Adrenal gland (tissue), 12 donors: ENCODE data around the gene ADM2. TPM values are rescaled to one million over a fixed set of nuclear protein-coding genes. Genes with fewer than 3 reads are reported as not detected.

Experiments used
- DNase-seq, 7 donors: peaks; one replicate each; pipeline ENCODE4 v3.0.0-alpha.2; 2019 to 2020
- H3K27ac ChIP-seq, 5 donors: fragments of 200-600 bp; sonication (generic) in 4 of 5; 1 replicate in 3 of 5; 2 replicates in 2 of 5; pipeline versions ENCODE4 v1.5.1 to v1.8.0; 2016 to 2020; ENCODE audit warnings: mild to moderate bottlenecking in 1 of 5
- H3K27me3 ChIP-seq: fragments of 200-600 bp; 2 replicates; pipeline ENCODE4 v1.8.0; 2021
- H3K36me3 ChIP-seq, 2 donors: fragments of 200-600 bp; replicated peaks in 1 of 2; 1 replicate in 1 of 2; 2 replicates in 1 of 2; pipeline versions ENCODE4 v1.5.1 to v1.8.0; 2018 to 2022
- H3K4me1 ChIP-seq, 2 donors: fragments of 200-600 bp; replicated peaks in 1 of 2; 1 replicate in 1 of 2; 2 replicates in 1 of 2; pipeline versions ENCODE4 v1.5.1 to v1.8.0; 2018 to 2021
- H3K4me3 ChIP-seq, 4 donors: fragments of 200-600 bp; sonication (generic) in 3 of 4; one replicate each; pipeline ENCODE4 v1.5.1; 2016 to 2018
- H3K9me3 ChIP-seq, 3 donors: fragments of 200-600 bp; sonication (generic) in 1 of 3; replicated peaks in 1 of 3; 1 replicate in 2 of 3; 2 replicates in 1 of 3; pipeline versions ENCODE4 v1.5.1 to v1.8.0; 2016 to 2021
- POLR2A ChIP-seq, 2 donors: fragments of 450-650 bp; IDR thresholded peaks; one replicate each; pipeline ENCODE4 v1.6.1; 2017; ENCODE audit warnings: antibody characterized with exemption in 2 of 2, mild to moderate bottlenecking in 2 of 2, moderate library complexity in 1 of 2
- WGBS, 4 donors: extraction: QIAGEN DNeasy Blood & Tissue Kit in 2 of 4; methylation state at CpG; one replicate each; pipeline versions ENCODE4 v1.1.5 to v1.1.7; 2013 to 2017; 5-methylcytosine and 5-hydroxymethylcytosine counted together
- intact Hi-C, 2 donors: fragments of 100-400 bp; cut with DNase I; formaldehyde crosslinking; loops; one replicate each; pipeline versions ENCODE4 v1.14.1 to v1.15.0; 2022 to 2023
- polyA plus RNA-seq, 3 donors: library from polyadenylated mRNA; stranded (reverse); fragments of 200-250 nt in 2 of 3; fragments of 350-450 nt in 1 of 3; fragmentation: Illumina TruSeq in 1 of 3; extraction: RNeasy Lipid Tissue Mini Kit (QIAGEN cat#74804) in 1 of 3; gene quantifications; one replicate each; pipeline ENCODE4 v1.2.3, GENCODE V29; 2013 to 2014
- total RNA-seq, 9 donors: library from RNA; depleted of rRNA in 4 of 9; stranded (reverse); fragments of >200 nt in 4 of 9; fragments of 120-200 nt in 1 of 9; fragmentation: NEBNext Ultra II Directional in 1 of 9; extraction: Animal tissue kit (Norgen Biotek cat#: 25700) in 1 of 9; gene quantifications; one replicate each; pipeline versions ENCODE4 v1.1.0 to v1.2.4, GENCODE V29; 2013 to 2023
- TF ChIP-seq, protein P1 (sequence below), 6 experiments: fragments of 450-650 bp in 4 of 6; fragments of 200-600 bp in 2 of 6; sonication (generic) in 1 of 6; IDR thresholded peaks; 1 replicate in 5 of 6; 2 replicates in 1 of 6; pipeline versions ENCODE4 v1.5.1 to v1.8.0; 2016 to 2021; ENCODE audit warnings: antibody characterized with exemption in 6 of 6, mild to moderate bottlenecking in 2 of 6, moderate library complexity in 1 of 6
- donor health status: healthy with polysubstance abuse.
- donor health status: Bipolar disorder and iron deficiency.
- donor health status: DM: yes; HTN: yes; CAD: no.
- donor health status: DM: no; HTN: no; CAD: no.
- donor health status: DM: no; HTN: no; CAD: no.
- donor health status: DM: yes; HTN: yes; CAD: no.

ADM2 gene
- total and polyA plus RNA-seq, 12 donors: 0.07 to 0.54 (median 0.25) TPM; not detected in 5

DNA sequence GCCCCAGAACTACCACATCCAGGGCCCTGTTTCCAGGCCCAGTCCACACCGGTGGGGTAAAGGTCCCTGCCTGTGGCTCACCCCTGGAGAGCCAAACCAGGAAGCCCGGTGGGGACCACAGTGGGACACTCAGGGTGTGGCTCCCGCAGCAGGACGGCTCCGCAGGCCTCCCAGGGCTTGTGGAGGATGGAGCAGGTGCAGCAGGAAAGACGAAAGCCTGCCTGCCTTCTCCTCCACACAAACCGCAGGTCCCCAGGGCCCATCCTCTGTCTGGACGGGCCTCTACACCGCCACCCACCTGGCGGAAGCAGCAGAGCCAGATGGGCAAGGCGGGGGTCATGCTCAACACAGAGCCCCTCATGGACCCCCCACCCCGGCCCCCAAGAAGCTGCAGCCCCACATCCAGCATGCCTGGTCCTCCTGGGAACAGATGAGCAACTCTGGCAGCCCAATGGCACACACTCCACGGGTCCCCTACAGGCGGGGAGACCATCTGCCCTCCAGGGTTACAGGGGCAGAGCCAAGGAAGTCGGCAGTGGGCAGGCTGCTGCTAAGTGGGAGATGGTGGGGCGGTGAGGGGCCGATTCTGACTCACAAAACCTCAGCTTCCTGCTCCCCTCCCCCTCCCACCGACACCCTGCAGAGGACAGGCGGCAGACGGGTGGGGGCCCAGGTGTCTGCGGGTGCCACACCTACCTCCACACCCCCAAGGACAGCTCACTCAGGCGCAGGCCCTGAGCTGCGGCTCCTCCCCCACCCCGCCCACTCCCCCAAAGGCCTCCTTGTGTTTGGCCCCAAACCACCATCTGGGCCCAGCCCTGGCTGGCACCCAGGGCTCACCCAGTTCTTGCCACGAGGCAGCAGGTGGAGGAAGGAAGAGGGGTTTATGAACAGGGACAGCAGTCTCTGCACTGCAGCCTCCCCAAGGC lies 11.7 kb upstream of the ADM2 start:
- Histone ChIP-seq H3K4me1 (peaks cover 30 to 50% of the 10 kb centered on the region in 2 donors), H3K4me3 (no peak overlapping the region), H3K27ac (peak overlapping the region in 1 of 5 donors; percentile 78), H3K9me3 (no peaks in the 10 kb centered on the region), H3K36me3 (peaks cover 0 to 34% of the 10 kb centered on the region in 2 donors), H3K27me3 (no peaks in the 10 kb centered on the region)
- intact Hi-C loops: no loop called here
- TF ChIP-seq, protein P1, sequence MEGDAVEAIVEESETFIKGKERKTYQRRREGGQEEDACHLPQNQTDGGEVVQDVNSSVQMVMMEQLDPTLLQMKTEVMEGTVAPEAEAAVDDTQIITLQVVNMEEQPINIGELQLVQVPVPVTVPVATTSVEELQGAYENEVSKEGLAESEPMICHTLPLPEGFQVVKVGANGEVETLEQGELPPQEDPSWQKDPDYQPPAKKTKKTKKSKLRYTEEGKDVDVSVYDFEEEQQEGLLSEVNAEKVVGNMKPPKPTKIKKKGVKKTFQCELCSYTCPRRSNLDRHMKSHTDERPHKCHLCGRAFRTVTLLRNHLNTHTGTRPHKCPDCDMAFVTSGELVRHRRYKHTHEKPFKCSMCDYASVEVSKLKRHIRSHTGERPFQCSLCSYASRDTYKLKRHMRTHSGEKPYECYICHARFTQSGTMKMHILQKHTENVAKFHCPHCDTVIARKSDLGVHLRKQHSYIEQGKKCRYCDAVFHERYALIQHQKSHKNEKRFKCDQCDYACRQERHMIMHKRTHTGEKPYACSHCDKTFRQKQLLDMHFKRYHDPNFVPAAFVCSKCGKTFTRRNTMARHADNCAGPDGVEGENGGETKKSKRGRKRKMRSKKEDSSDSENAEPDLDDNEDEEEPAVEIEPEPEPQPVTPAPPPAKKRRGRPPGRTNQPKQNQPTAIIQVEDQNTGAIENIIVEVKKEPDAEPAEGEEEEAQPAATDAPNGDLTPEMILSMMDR (IDR thresholded peaks at IDR 0.05): no peak
- no peak for TF ChIP-seq POLR2A (IDR thresholded peaks at IDR 0.05)
- DNase-seq: peak in 6 of 7 donors; percentile 38 to 79 (median 57)
- 46 to 71% (median 54%) methylated on average over 5 to 25 of the region's 25 CpGs for WGBS, 4 donors

DNA sequence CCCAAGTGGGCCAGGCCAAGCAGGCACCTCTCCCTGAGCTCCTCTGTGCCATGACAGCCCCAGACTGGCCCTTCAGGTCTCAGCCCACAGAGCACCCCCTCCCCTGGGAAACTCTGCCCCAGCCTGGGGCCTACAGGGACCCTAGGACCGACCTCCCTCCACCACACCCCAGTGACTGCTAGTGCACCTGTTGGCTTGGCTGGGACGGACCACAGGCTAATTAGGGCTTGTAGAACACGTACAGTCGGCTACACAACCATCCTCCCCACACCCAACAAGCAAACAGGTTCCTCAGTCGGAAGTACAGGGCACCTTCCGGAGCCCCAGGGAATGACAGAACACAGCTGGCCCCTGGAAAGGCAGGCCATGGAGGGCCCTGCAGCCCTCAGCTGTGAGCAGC lies 10.9 kb upstream of the ADM2 start:
- Histone ChIP-seq H3K27ac (peak overlapping the region in 1 of 5 donors; percentile 78), H3K4me3 (no peak overlapping the region), H3K4me1 (peaks cover 30 to 55% of the 10 kb centered on the region in 2 donors), H3K36me3 (peaks cover 0 to 26% of the 10 kb centered on the region in 2 donors), H3K27me3 (no peaks in the 10 kb centered on the region), H3K9me3 (no peaks in the 10 kb centered on the region)
- intact Hi-C loops: no loop called here
- no peak for DNase-seq
- no peak for TF ChIP-seq POLR2A (IDR thresholded peaks at IDR 0.05)
- TF ChIP-seq, protein P1 (IDR thresholded peaks at IDR 0.05): no peak
- 72 to 82% (median 80%) methylated on average over 2 to 6 of the region's 6 CpGs for WGBS, 4 donors

DNA sequence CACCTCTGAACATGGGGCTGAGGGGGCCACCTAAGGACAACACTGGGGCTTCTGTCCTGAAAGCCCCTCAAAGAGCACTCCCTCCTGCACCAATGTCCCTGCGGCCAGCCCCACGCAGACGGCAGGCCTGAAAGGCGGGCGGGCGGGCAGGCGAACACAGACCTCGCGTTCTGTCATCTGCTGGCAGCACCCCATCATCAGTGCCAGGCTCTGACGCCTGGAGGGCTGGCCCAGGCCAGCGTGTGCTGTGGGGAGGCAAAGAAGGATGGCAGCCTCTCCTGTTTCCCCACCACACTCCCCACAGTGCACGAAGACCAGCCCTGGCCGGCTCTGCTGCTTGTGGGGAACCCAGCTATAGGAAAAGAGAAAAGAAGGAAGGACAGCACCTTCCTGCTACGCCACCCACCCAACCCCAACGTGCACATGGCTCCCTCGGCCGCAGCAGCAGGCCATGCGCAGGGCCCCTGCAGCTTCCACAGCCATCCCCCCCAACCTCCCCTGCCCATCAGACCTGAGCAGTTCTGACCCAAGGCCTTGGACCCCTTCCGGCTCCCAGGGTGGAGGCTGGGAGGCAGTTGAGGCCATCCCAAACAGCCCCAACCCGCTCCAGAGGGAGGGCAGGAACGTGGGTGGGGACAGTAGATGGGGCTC lies 10.0 kb upstream of the ADM2 start:
- DNase-seq: peak in 1 of 7 donors; percentile 82
- TF ChIP-seq POLR2A (IDR thresholded peaks at IDR 0.05): no peak
- TF ChIP-seq, protein P1 (IDR thresholded peaks at IDR 0.05): no peak
- intact Hi-C loops: no loop called here

DNA sequence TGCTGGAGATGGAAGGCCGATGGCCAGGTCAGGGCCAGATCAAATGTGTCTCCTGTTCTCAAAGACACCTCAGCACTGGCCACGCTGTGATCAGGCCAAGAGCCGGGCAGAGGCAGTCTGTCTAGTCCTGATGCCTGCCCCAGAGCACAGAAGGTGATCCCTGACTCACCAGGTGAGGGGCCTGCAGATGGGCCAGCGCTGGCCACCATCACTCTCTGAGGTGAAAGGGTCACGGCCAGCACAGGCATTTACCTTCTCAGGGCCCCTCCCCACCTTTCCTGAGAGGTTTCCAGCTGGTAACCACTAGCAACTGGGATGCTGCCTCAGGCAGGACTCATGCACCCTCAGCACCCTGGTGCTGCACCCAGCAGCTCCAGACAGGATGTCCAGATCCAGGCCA lies 9.4 kb upstream of the ADM2 start:
- H3K4me3 ChIP-seq: no peak overlapping the region
- H3K36me3 ChIP-seq: peaks cover 0 to 11% of the 10 kb centered on the region in 2 donors
- no peaks in the 10 kb centered on the region for H3K9me3 ChIP-seq
- no peaks in the 10 kb centered on the region for H3K27me3 ChIP-seq
- peaks cover 30 to 56% of the 10 kb centered on the region in 2 donors for H3K4me1 ChIP-seq
- H3K27ac ChIP-seq: peak overlapping the region in 1 of 5 donors; percentile 78
- 41 to 56% (median 49%) methylated on average over 5 of the region's 5 CpGs; no CpG with 5 or more reads in 1 of the 4 donors for WGBS, 4 donors
- TF ChIP-seq POLR2A (IDR thresholded peaks at IDR 0.05): no peak
- TF ChIP-seq, protein P1 (IDR thresholded peaks at IDR 0.05): no peak
- no peak for DNase-seq
- intact Hi-C loops: no loop called here

More for the DNA sequence above, 10.0 kb upstream of the ADM2 start:
- WGBS, 4 donors: 61 to 84% (median 73%) methylated on average over 17 to 21 of the region's 21 CpGs
- H3K4me3 ChIP-seq: no peak overlapping the region
- peaks cover 30 to 56% of the 10 kb centered on the region in 2 donors for H3K4me1 ChIP-seq
- H3K27me3 ChIP-seq: no peaks in the 10 kb centered on the region
- H3K36me3 ChIP-seq: peaks cover 0 to 17% of the 10 kb centered on the region in 2 donors
- H3K27ac ChIP-seq: peak overlapping the region in 1 of 5 donors; percentile 78
- H3K9me3 ChIP-seq: no peaks in the 10 kb centered on the region
